T-helper 2 cell (primary cell): ENCODE data around the gene C6orf47.
"Not testable (repeated sequence)": the region's sequence is repeated elsewhere in the genome, so short reads cannot be mapped to it uniquely, and the experiment has no call there.

Source experiments
- DNase-seq, 5 experiments: peaks; one replicate each; pipeline versions ENCODE4 v3.0.0 to v3.0.0-alpha.2; 2012 to 2022
- total RNA-seq, 2 donors: gene quantifications; one replicate each; lab custom pipeline; 2026; lab: John Stamatoyannopoulos, UW

C6orf47 gene
- 19.3 to 35.6 reads per million in 2 donors for total RNA-seq

GRCh38 chr6:31660381-31661261 lies at the start of gene C6orf47:
C6orf47 (minus strand) TSS chr6:31660778; CDS start chr6:31659947, 831 bp downstream.
- DNase-seq: peak; percentile 46 to 84 (median 66)

- not testable (repeated sequence) for DNase-seq
Observed at GRCh38 chr6:31709157-31709556, 48.6 kb upstream of the C6orf47 start.

GRCh38 chr6:31708224-31708623 lies 47.6 kb upstream of the C6orf47 start:
- DNase-seq: no peak

- DNase-seq: no peak
Observed at GRCh38 chr6:31707701-31708100, 47.1 kb upstream of the C6orf47 start.

- DNase-seq: no peak
Observed at GRCh38 chr6:31706599-31706998, 46.0 kb upstream of the C6orf47 start, which contains the start of gene LY6G6F. LY6G6F (plus strand) TSS chr6:31706866; CDS start chr6:31706907, 41 bp downstream.

- DNase-seq: no peak
Observed at GRCh38 chr6:31705931-31706330, 45.4 kb upstream of the C6orf47 start.

GRCh38 chr6:31702819-31703716 lies 42.5 kb upstream of the C6orf47 start, which contains the start of gene ABHD16A:
ABHD16A (minus strand) TSS chr6:31703324; CDS start chr6:31703281, 43 bp downstream.
- DNase-seq: peak; percentile 90 to 99 (median 95)

GRCh38 chr6:31702405-31702818 lies 41.8 kb upstream of the C6orf47 start:
- DNase-seq: peak in 2 of 5 experiments; percentile 6 to 42

GRCh38 chr6:31701666-31702404 lies 41.3 kb upstream of the C6orf47 start:
- no peak for DNase-seq

- no peak for DNase-seq
Observed at GRCh38 chr6:31700740-31701401, 40.3 kb upstream of the C6orf47 start.

- peak in 1 of 5 experiments; percentile 49 for DNase-seq
Observed at GRCh38 chr6:31697555-31697954, 37.0 kb upstream of the C6orf47 start.

GRCh38 chr6:31693535-31693934 lies 33.0 kb upstream of the C6orf47 start:
- DNase-seq: no peak

- DNase-seq: no peak
Observed at GRCh38 chr6:31692886-31693285, 32.3 kb upstream of the C6orf47 start.

GRCh38 chr6:31692353-31692752 lies 31.8 kb upstream of the C6orf47 start:
- DNase-seq: no peak

GRCh38 chr6:31691564-31692108 lies 31.1 kb upstream of the C6orf47 start:
- DNase-seq: no peak

- DNase-seq: no peak
Observed at GRCh38 chr6:31691078-31691463, 30.5 kb upstream of the C6orf47 start.

GRCh38 chr6:31690231-31691077 lies 29.9 kb upstream of the C6orf47 start:
- DNase-seq: no peak

- no peak for DNase-seq
Observed at GRCh38 chr6:31689249-31690110, 28.9 kb upstream of the C6orf47 start.
